Measurements from ENCODE around the gene FECH. TPM values are rescaled to one million over a fixed set of nuclear protein-coding genes. Genes with fewer than 3 reads are reported as not detected.

The FECH gene
- total and polyA plus RNA-seq, 2 of the 4 experiments (the other 2 are of a cell fraction), result 32.3 to 52.2 TPM

DNA sequence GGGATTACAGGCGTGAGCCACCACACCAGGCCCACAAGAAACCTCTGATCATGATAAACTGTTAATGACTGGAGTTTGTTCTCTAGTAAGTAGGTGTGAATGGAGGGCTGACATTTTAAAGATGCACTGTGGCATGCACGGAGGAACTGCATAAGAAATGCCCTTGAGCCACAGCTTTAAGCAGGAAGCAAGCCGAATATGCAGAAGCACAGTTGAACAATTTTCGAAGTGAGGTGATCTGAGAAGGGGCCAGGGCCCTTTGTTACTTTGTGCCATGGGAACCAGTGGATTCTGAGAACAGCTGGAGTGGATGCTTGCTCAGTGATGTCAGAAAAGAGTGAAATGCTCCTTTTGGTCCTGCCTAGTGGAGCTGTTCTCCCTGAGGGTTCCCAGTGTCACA is 16.3 kb downstream of the FECH start:
- WGBS, 2 experiments (ENCODE audit: extremely low coverage in 2 of 2, insufficient read length in 1 of 2), result 81% methylated on average over 3 of the region's 4 CpGs; no CpG with 5 or more reads in 1 of the 2 experiments

More for the DNA sequence above, 16.3 kb downstream of the FECH start:
- ChIA-PET CTCF (interaction anchor here (0.8 kb wide), 1 partner anchor 8 kb away, joined by 3 read pairs; no protein-coding TSS in a partner anchor), POLR2A (ENCODE audit: unreplicated experiment) (no interaction called here)
- no peak overlapping the region for H3K23ac ChIP-seq (ENCODE audit: low read depth, low read length)
- no peak overlapping the region for H3K4me2 ChIP-seq (ENCODE audit: low read depth, low read length)
- no peaks in the 10 kb centered on the region for H4K20me1 ChIP-seq (ENCODE audit: insufficient read depth, low read length)
- H3K9me1 ChIP-seq (ENCODE audit: insufficient read depth, low read length), result 0 out of 2 replicates have a peak, but pooled peaks cover 3% of the 10 kb centered on the region
- peaks cover 30% of the 10 kb centered on the region for H3K36me3 ChIP-seq (ENCODE audit: control insufficient read depth, insufficient read depth, low read length)
- H4K91ac ChIP-seq (ENCODE audit: insufficient read depth, low read depth, low read length), result no peak overlapping the region
- H3K27ac ChIP-seq (ENCODE audit: insufficient read depth, low read length), result no peak overlapping the region
- H3K56ac ChIP-seq (ENCODE audit: extremely low read depth, insufficient read depth, low read length), result no peak overlapping the region
- H3K9me3 ChIP-seq (ENCODE audit: control insufficient read depth, insufficient read depth, low read length), result no peaks in the 10 kb centered on the region
- intact Hi-C loops (cut with micrococcal nuclease) (no loop called here), in situ Hi-C loops (cut with MboI; ENCODE audit: low sequenced_read_pairs) (no loop called here), dilution Hi-C loops (cut with HindIII; ENCODE audit: low sequenced_read_pairs, unreplicated experiment) (no loop called here)
- no peak overlapping the region for H3K4me3 ChIP-seq (ENCODE audit: insufficient read depth, low read depth, low read length)
- TF ChIP-seq MXI1 (IDR thresholded peaks at IDR 0.05; ENCODE audit: borderline replicate concordance, low read depth, low read length), result no peak
- no peak for TF ChIP-seq CHD1 (IDR thresholded peaks at IDR 0.05; ENCODE audit: low read depth, low read length)
- TF ChIP-seq, protein P1, sequence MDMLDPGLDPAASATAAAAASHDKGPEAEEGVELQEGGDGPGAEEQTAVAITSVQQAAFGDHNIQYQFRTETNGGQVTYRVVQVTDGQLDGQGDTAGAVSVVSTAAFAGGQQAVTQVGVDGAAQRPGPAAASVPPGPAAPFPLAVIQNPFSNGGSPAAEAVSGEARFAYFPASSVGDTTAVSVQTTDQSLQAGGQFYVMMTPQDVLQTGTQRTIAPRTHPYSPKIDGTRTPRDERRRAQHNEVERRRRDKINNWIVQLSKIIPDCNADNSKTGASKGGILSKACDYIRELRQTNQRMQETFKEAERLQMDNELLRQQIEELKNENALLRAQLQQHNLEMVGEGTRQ (IDR thresholded peaks at IDR 0.05; ENCODE audit: low read depth, low read length), result no peak
- no peak for TF ChIP-seq SMC3 (IDR thresholded peaks at IDR 0.05; ENCODE audit: low read depth, low read length)
- TF ChIP-seq, protein P2, sequence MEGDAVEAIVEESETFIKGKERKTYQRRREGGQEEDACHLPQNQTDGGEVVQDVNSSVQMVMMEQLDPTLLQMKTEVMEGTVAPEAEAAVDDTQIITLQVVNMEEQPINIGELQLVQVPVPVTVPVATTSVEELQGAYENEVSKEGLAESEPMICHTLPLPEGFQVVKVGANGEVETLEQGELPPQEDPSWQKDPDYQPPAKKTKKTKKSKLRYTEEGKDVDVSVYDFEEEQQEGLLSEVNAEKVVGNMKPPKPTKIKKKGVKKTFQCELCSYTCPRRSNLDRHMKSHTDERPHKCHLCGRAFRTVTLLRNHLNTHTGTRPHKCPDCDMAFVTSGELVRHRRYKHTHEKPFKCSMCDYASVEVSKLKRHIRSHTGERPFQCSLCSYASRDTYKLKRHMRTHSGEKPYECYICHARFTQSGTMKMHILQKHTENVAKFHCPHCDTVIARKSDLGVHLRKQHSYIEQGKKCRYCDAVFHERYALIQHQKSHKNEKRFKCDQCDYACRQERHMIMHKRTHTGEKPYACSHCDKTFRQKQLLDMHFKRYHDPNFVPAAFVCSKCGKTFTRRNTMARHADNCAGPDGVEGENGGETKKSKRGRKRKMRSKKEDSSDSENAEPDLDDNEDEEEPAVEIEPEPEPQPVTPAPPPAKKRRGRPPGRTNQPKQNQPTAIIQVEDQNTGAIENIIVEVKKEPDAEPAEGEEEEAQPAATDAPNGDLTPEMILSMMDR (conservative IDR thresholded peaks at IDR 0.05; ENCODE audit: low read depth, low read length), result no peak
- no peak for TF ChIP-seq CEBPB (IDR thresholded peaks at IDR 0.05; ENCODE audit: low read depth, low read length)
- no peak for TF ChIP-seq MAZ (IDR thresholded peaks at IDR 0.05; ENCODE audit: borderline replicate concordance, low read depth, low read length)
- no peak for TF ChIP-seq RCOR1 (IDR thresholded peaks at IDR 0.05; ENCODE audit: insufficient replicate concordance, low read length)
- no peak for TF ChIP-seq FOS (IDR thresholded peaks at IDR 0.05; ENCODE audit: low read depth, low read length)
- TF ChIP-seq RFX5 (IDR thresholded peaks at IDR 0.05; ENCODE audit: low read depth, low read length), result no peak
- TF ChIP-seq POLR2A (IDR thresholded peaks at IDR 0.05; ENCODE audit: low read depth, low read length), result no peak
- TF ChIP-seq RAD21 (IDR thresholded peaks at IDR 0.05; ENCODE audit: low read length), result no peak
- TF ChIP-seq BHLHE40 (IDR thresholded peaks at IDR 0.05; ENCODE audit: low read depth, low read length), result no peak
- TF ChIP-seq, protein P3, sequence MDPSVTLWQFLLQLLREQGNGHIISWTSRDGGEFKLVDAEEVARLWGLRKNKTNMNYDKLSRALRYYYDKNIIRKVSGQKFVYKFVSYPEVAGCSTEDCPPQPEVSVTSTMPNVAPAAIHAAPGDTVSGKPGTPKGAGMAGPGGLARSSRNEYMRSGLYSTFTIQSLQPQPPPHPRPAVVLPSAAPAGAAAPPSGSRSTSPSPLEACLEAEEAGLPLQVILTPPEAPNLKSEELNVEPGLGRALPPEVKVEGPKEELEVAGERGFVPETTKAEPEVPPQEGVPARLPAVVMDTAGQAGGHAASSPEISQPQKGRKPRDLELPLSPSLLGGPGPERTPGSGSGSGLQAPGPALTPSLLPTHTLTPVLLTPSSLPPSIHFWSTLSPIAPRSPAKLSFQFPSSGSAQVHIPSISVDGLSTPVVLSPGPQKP (IDR thresholded peaks at IDR 0.05; ENCODE audit: borderline replicate concordance, low read depth, low read length), result no peak
- no peak for TF ChIP-seq MAFK (IDR thresholded peaks at IDR 0.05; ENCODE audit: low read depth, low read length)
- no peak for TF ChIP-seq NFE2L2 (IDR thresholded peaks at IDR 0.05; ENCODE audit: low read depth, low read length)
- H3K18ac ChIP-seq (ENCODE audit: low read depth, low read length), result no peak overlapping the region
- H3K4me1 ChIP-seq (ENCODE audit: control insufficient read depth, insufficient read depth, low read length), result no peaks in the 10 kb centered on the region; the same call in 1 of the 2 replicates
- no peak overlapping the region for H4K8ac ChIP-seq (ENCODE audit: low read depth in 2 of 2, low read length in 2 of 2)
- H3K79me1 ChIP-seq (ENCODE audit: low read depth in 1 of 2, low read length in 2 of 2), result no peaks in the 10 kb centered on the region; a peak in 1 of 4 replicates
- no peak overlapping the region for H4K5ac ChIP-seq (ENCODE audit: low read depth, low read length)
- no peak overlapping the region for H2AK5ac ChIP-seq (ENCODE audit: low read depth, low read length)
- no peak overlapping the region for H2BK120ac ChIP-seq (ENCODE audit: low read depth, low read length)
- no peak overlapping the region for H2AK9ac ChIP-seq (replicated peaks; ENCODE audit: low read depth, low read length, poor library complexity)
- no TSS peak for BruUV-seq (replicated peaks)
- H3K9ac ChIP-seq (ENCODE audit: low read depth, low read length), result no peak overlapping the region
- H3K27me3 ChIP-seq (ENCODE audit: control insufficient read depth, insufficient read depth, low read length), result no peaks in the 10 kb centered on the region
- no peak overlapping the region for H2AFZ ChIP-seq (replicated peaks; ENCODE audit: low read length, poor library complexity)
- no peak overlapping the region for H2BK15ac ChIP-seq (ENCODE audit: low read depth, low read length)
- H2BK20ac ChIP-seq (ENCODE audit: low read depth, low read length), result no peak overlapping the region
- ATAC-seq (ENCODE audit: low read depth), result no peak
- DNase-seq, result no peak
- no peak overlapping the region for H3K4ac ChIP-seq (ENCODE audit: low read depth, low read length)
- no peak overlapping the region for H2BK5ac ChIP-seq (ENCODE audit: low read depth, low read length, poor library complexity, severe bottlenecking)
- no peak overlapping the region for H3K14ac ChIP-seq (replicated peaks; ENCODE audit: low read depth, low read length)
